K562 (cell line): Measurements from ENCODE around the gene NEB. TPM values are rescaled to one million over a fixed set of nuclear protein-coding genes. Genes with fewer than 3 reads are reported as not detected.

Experiments
- SIRT6 ChIP-seq: IDR thresholded peaks from one replicate; pipeline ENCODE4 v1.6.1; 2012; ENCODE audit warnings: low read depth, mild to moderate bottlenecking, control low read depth, inconsistent platforms, low read length, moderate library complexity
- TAL1 ChIP-seq: fragments of 450-650 bp; IDR thresholded peaks from 2 replicates; pipeline ENCODE4 v1.6.1; 2016; ENCODE audit warnings: mild to moderate bottlenecking
- ZNF589 ChIP-seq: fragments of 200-800 bp; sonication (Bioruptor generic); IDR thresholded peaks from 2 replicates; pipeline ENCODE4 v1.6.1; 2016; ENCODE audit warnings: low read depth, missing genetic modification characterization, missing compliant biosample characterization
- polyA plus RNA-seq, 8 experiments: library from polyadenylated mRNA; depleted of rRNA in 4 of 8; stranded (reverse) in 5 of 8; unstranded in 3 of 8; fragments of >200 nt; fragmentation: Nextera tagmentation in 2 of 8; fragmentation: Illumina TruSeq in 1 of 8; extraction: Ambion mirVana in 2 of 8; extraction: Trizol in 1 of 8; gene quantifications; 2 replicates each; pipeline versions ENCODE4 v1.2.1 to v1.2.3, GENCODE V29; 2011 to 2014; ENCODE audit warnings: inconsistent platforms in 1 of 8, missing spikeins in 1 of 8
- total RNA-seq, 7 experiments: library from RNA; depleted of rRNA in 6 of 7; stranded (reverse); fragments of >200 nt in 6 of 7; fragmentation: Illumina TruSeq in 2 of 7; extraction: Trizol in 2 of 7; gene quantifications; 2 replicates each; pipeline versions ENCODE4 v1.2.1 to v1.2.3, GENCODE V29; 2011 to 2021; ENCODE audit warnings: low replicate concordance in 1 of 7
- TF ChIP-seq, protein P1 (sequence below): fragments of 200-600 bp; sonication (generic); IDR thresholded peaks from one replicate; pipeline ENCODE4 v1.6.1; 2012; ENCODE audit warnings: mild to moderate bottlenecking, low read depth, low read length, inconsistent platforms

The NEB gene
- total and polyA plus RNA-seq, 9 of the 15 experiments (the other 6 are each of a cell fraction or from before 2014, with no cell fraction given): 1.7 to 3.8 (median 2.9) TPM

GRCh38 chr2:151658081-151658480 is 76.2 kb downstream of the NEB start (continued):
- TF ChIP-seq, protein P1, sequence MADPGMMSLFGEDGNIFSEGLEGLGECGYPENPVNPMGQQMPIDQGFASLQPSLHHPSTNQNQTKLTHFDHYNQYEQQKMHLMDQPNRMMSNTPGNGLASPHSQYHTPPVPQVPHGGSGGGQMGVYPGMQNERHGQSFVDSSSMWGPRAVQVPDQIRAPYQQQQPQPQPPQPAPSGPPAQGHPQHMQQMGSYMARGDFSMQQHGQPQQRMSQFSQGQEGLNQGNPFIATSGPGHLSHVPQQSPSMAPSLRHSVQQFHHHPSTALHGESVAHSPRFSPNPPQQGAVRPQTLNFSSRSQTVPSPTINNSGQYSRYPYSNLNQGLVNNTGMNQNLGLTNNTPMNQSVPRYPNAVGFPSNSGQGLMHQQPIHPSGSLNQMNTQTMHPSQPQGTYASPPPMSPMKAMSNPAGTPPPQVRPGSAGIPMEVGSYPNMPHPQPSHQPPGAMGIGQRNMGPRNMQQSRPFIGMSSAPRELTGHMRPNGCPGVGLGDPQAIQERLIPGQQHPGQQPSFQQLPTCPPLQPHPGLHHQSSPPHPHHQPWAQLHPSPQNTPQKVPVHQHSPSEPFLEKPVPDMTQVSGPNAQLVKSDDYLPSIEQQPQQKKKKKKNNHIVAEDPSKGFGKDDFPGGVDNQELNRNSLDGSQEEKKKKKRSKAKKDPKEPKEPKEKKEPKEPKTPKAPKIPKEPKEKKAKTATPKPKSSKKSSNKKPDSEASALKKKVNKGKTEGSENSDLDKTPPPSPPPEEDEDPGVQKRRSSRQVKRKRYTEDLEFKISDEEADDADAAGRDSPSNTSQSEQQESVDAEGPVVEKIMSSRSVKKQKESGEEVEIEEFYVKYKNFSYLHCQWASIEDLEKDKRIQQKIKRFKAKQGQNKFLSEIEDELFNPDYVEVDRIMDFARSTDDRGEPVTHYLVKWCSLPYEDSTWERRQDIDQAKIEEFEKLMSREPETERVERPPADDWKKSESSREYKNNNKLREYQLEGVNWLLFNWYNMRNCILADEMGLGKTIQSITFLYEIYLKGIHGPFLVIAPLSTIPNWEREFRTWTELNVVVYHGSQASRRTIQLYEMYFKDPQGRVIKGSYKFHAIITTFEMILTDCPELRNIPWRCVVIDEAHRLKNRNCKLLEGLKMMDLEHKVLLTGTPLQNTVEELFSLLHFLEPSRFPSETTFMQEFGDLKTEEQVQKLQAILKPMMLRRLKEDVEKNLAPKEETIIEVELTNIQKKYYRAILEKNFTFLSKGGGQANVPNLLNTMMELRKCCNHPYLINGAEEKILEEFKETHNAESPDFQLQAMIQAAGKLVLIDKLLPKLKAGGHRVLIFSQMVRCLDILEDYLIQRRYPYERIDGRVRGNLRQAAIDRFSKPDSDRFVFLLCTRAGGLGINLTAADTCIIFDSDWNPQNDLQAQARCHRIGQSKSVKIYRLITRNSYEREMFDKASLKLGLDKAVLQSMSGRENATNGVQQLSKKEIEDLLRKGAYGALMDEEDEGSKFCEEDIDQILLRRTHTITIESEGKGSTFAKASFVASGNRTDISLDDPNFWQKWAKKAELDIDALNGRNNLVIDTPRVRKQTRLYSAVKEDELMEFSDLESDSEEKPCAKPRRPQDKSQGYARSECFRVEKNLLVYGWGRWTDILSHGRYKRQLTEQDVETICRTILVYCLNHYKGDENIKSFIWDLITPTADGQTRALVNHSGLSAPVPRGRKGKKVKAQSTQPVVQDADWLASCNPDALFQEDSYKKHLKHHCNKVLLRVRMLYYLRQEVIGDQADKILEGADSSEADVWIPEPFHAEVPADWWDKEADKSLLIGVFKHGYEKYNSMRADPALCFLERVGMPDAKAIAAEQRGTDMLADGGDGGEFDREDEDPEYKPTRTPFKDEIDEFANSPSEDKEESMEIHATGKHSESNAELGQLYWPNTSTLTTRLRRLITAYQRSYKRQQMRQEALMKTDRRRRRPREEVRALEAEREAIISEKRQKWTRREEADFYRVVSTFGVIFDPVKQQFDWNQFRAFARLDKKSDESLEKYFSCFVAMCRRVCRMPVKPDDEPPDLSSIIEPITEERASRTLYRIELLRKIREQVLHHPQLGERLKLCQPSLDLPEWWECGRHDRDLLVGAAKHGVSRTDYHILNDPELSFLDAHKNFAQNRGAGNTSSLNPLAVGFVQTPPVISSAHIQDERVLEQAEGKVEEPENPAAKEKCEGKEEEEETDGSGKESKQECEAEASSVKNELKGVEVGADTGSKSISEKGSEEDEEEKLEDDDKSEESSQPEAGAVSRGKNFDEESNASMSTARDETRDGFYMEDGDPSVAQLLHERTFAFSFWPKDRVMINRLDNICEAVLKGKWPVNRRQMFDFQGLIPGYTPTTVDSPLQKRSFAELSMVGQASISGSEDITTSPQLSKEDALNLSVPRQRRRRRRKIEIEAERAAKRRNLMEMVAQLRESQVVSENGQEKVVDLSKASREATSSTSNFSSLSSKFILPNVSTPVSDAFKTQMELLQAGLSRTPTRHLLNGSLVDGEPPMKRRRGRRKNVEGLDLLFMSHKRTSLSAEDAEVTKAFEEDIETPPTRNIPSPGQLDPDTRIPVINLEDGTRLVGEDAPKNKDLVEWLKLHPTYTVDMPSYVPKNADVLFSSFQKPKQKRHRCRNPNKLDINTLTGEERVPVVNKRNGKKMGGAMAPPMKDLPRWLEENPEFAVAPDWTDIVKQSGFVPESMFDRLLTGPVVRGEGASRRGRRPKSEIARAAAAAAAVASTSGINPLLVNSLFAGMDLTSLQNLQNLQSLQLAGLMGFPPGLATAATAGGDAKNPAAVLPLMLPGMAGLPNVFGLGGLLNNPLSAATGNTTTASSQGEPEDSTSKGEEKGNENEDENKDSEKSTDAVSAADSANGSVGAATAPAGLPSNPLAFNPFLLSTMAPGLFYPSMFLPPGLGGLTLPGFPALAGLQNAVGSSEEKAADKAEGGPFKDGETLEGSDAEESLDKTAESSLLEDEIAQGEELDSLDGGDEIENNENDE: no peak
- TF ChIP-seq SIRT6 (no peak), TAL1 (no peak), ZNF589 (CRISPR knock-in tag) (peak; percentile 83; the same call in 1 of the 2 replicates)
